Transverse colon (tissue), 4 donors: ENCODE data around the gene ECEL1.

Experiments used
- EP300 ChIP-seq: sonication (generic); formaldehyde crosslinking; IDR thresholded peaks from one replicate; pipeline ENCODE4 v1.6.1; 2017; ENCODE audit warnings: antibody characterized with exemption, low read depth
- POLR2A ChIP-seq: fragments of 450-650 bp; IDR thresholded peaks from one replicate; pipeline ENCODE4 v1.6.1; 2016; ENCODE audit warnings: antibody characterized with exemption, mild to moderate bottlenecking, moderate library complexity
- POLR2AphosphoS5 ChIP-seq, 3 donors: sonication (generic); formaldehyde crosslinking; IDR thresholded peaks; one replicate each; pipeline ENCODE4 v1.6.1; 2016; ENCODE audit warnings: antibody characterized with exemption in 3 of 3
- TF ChIP-seq, protein P1 (sequence below), 5 experiments: fragments of 200-600 bp in 3 of 5; fragments of 450-650 bp in 2 of 5; sonication (generic) in 3 of 5; IDR thresholded peaks; 1 replicate in 2 of 5; 2 replicates in 3 of 5; pipeline ENCODE4 v1.5.1; 2016 to 2017; ENCODE audit warnings: antibody characterized with exemption in 5 of 5, inconsistent platforms in 3 of 5, mild to moderate bottlenecking in 2 of 5, moderate library complexity in 1 of 5

DNA sequence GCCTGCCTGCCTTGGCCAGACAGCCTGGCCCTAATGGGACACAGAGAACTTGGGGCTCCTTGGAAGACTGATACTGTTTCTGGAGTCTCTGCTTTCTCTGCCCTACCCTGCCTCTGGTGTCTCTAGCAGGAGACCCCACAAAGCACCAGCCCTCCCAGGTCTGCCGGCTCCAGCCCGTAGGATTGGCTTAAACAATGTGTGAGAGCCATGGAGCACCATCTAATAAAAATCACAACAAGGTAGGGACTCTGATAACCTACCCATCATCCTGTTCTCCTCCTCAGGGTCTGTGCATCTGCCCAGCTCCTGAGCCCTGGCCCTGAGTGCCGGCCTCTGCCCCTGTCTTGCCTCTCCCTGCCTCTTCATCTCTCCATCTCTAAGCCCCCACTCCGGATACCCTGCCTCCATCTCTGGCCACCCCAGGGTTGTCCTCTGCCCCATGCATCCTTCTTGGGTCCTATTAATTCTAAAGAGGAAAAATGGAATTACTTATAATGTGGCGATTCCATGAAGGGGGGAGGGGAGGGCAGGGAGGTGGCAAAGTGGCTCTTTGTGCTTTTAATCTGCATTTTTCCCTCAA lies 1.2 kb upstream of the ECEL1 start:
- no peak for TF ChIP-seq EP300
- TF ChIP-seq, protein P1, sequence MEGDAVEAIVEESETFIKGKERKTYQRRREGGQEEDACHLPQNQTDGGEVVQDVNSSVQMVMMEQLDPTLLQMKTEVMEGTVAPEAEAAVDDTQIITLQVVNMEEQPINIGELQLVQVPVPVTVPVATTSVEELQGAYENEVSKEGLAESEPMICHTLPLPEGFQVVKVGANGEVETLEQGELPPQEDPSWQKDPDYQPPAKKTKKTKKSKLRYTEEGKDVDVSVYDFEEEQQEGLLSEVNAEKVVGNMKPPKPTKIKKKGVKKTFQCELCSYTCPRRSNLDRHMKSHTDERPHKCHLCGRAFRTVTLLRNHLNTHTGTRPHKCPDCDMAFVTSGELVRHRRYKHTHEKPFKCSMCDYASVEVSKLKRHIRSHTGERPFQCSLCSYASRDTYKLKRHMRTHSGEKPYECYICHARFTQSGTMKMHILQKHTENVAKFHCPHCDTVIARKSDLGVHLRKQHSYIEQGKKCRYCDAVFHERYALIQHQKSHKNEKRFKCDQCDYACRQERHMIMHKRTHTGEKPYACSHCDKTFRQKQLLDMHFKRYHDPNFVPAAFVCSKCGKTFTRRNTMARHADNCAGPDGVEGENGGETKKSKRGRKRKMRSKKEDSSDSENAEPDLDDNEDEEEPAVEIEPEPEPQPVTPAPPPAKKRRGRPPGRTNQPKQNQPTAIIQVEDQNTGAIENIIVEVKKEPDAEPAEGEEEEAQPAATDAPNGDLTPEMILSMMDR (IDR thresholded peaks at IDR 0.05): no peak
- no peak for TF ChIP-seq POLR2A
- TF ChIP-seq POLR2AphosphoS5 (IDR thresholded peaks at IDR 0.05): no peak
